ENCODE data around the gene PRPF38A.

Gene PRPF38A

GRCh38 chr1:52461821-52462220, 57.4 kb downstream of the PRPF38A start:
- no peak for DNase-seq (ENCODE audit: low read depth)

GRCh38 chr1:52463891-52464290, 59.5 kb downstream of the PRPF38A start:
- no peak for DNase-seq (ENCODE audit: low read depth)

GRCh38 chr1:52469108-52469507, 64.7 kb downstream of the PRPF38A start:
- no peak for DNase-seq (ENCODE audit: low read depth)
